K562 (cell line): Measurements from ENCODE around the gene LRRC26. TPM values are rescaled to one million over a fixed set of nuclear protein-coding genes. Genes with fewer than 3 reads are reported as not detected.

Experiments used
- CTBP1 ChIP-seq: fragments of 450-650 bp; IDR thresholded peaks from 2 replicates; pipeline ENCODE4 v1.6.1; 2016; ENCODE audit warnings: borderline replicate concordance
- CXXC5 ChIP-seq: fragments of 250-450 bp; sonication (Bioruptor Pico); IDR thresholded peaks from 2 replicates; pipeline ENCODE4 v1.8.0; 2022; ENCODE audit warnings: inconsistent platforms, mild to moderate bottlenecking, moderate library complexity
- ELK1 ChIP-seq: sonication (generic); formaldehyde crosslinking; IDR thresholded peaks from 2 replicates; pipeline ENCODE4 v1.8.1; 2022; ENCODE audit warnings: missing genetic modification reagents
- ETV6 ChIP-seq, 3 experiments: fragments of 150-350 bp in 1 of 3; sonication (generic) in 1 of 3; formaldehyde crosslinking in 1 of 3; IDR thresholded peaks; 2 replicates each; pipeline versions ENCODE4 v1.6.1 to v1.8.0; 2014 to 2022; ENCODE audit warnings: borderline replicate concordance in 2 of 3, low read depth in 2 of 3, antibody characterized with exemption in 1 of 3, low read length in 1 of 3, mild to moderate bottlenecking in 1 of 3, missing genetic modification reagents in 1 of 3
- FOXK1 ChIP-seq: sonication (generic); formaldehyde crosslinking; IDR thresholded peaks from 2 replicates; pipeline ENCODE4 v1.8.0; 2022; ENCODE audit warnings: missing genetic modification reagents, mild to moderate bottlenecking, borderline replicate concordance
- GABPA ChIP-seq: fragments of 200-800 bp; sonication (Bioruptor generic); conservative IDR thresholded peaks from 2 replicates; pipeline ENCODE4 v1.6.1; 2016; ENCODE audit warnings: low read depth, missing genetic modification characterization, missing compliant biosample characterization
- HIVEP1 ChIP-seq: fragments of 250-450 bp; sonication (Bioruptor Pico); IDR thresholded peaks from 2 replicates; pipeline ENCODE4 v1.4.0; 2020; ENCODE audit warnings: mild to moderate bottlenecking
- MLLT1 ChIP-seq, 2 experiments: fragments of 450-650 bp; IDR thresholded peaks; 2 replicates each; pipeline ENCODE4 v1.6.1; 2016
- MYBL2 ChIP-seq, 2 experiments: fragments of 450-650 bp in 1 of 2; sonication (generic) in 1 of 2; formaldehyde crosslinking in 1 of 2; IDR thresholded peaks; 2 replicates each; pipeline versions ENCODE4 v1.6.1 to v1.8.1; 2017 to 2022; ENCODE audit warnings: borderline replicate concordance in 1 of 2, inconsistent platforms in 1 of 2, low read depth in 1 of 2, mild to moderate bottlenecking in 1 of 2, missing genetic modification reagents in 1 of 2, moderate library complexity in 1 of 2
- PCBP1 ChIP-seq: fragments of 200-400 bp; formaldehyde crosslinking; IDR thresholded peaks from 2 replicates; pipeline ENCODE4 v1.6.1; 2018; ENCODE audit warnings: mild to moderate bottlenecking, low read depth, low read length; ENCODE audit not compliant: poor library complexity, severe bottlenecking
- PHB2 ChIP-seq: fragments of 450-650 bp; IDR thresholded peaks from 2 replicates; pipeline ENCODE4 v1.6.1; 2017; ENCODE audit warnings: low read depth
- POLR3A ChIP-seq: IDR thresholded peaks from 2 replicates; pipeline ENCODE4 v1.6.1; 2011; ENCODE audit warnings: borderline replicate concordance, mild to moderate bottlenecking, moderate library complexity; ENCODE audit not compliant: insufficient read length, insufficient read depth; ENCODE audit errors: extremely low read depth
- RBM22 ChIP-seq: fragments of 200-400 bp; formaldehyde crosslinking; IDR thresholded peaks from 2 replicates; pipeline ENCODE4 v1.6.1; 2018; ENCODE audit warnings: low read length, low read depth; ENCODE audit not compliant: poor library complexity, severe bottlenecking
- SMARCB1 ChIP-seq: IDR thresholded peaks from 2 replicates; pipeline ENCODE4 v1.6.1; 2011; ENCODE audit warnings: improper control_type of control experiment, low read depth; ENCODE audit not compliant: insufficient read length
- SRSF1 ChIP-seq: fragments of 200-400 bp; formaldehyde crosslinking; IDR thresholded peaks from 2 replicates; pipeline ENCODE4 v1.6.1; 2017; ENCODE audit warnings: mild to moderate bottlenecking, low read depth, low read length, moderate library complexity
- STAG1 ChIP-seq: sonication (generic); formaldehyde crosslinking; IDR thresholded peaks from 2 replicates; pipeline ENCODE4 v1.5.0; 2020; ENCODE audit warnings: missing genetic modification reagents, borderline replicate concordance
- TAF9B ChIP-seq: fragments of 450-650 bp; IDR thresholded peaks from 2 replicates; pipeline ENCODE4 v1.6.1; 2018; ENCODE audit warnings: mild to moderate bottlenecking; ENCODE audit not compliant: partially characterized antibody
- TCF3 ChIP-seq: sonication (generic); formaldehyde crosslinking; IDR thresholded peaks from 2 replicates; pipeline ENCODE4 v1.4.0; 2020; ENCODE audit warnings: mild to moderate bottlenecking, missing genetic modification reagents
- ZKSCAN3 ChIP-seq: fragments of 250-450 bp; sonication (Bioruptor Pico); IDR thresholded peaks from 2 replicates; pipeline ENCODE4 v1.4.0; 2020
- ZNF707 ChIP-seq: fragments of 250-450 bp; sonication (Bioruptor Pico); conservative IDR thresholded peaks from 2 replicates; pipeline ENCODE4 v1.8.0; 2022; ENCODE audit warnings: inconsistent platforms, mild to moderate bottlenecking, moderate library complexity
- ZNF77 ChIP-seq: fragments of 250-450 bp; sonication (Bioruptor Pico); IDR thresholded peaks from 2 replicates; pipeline ENCODE4 v1.5.0; 2020
- polyA plus RNA-seq, 8 experiments: library from polyadenylated mRNA; depleted of rRNA in 4 of 8; stranded (reverse) in 5 of 8; unstranded in 3 of 8; fragments of >200 nt; fragmentation: Nextera tagmentation in 2 of 8; fragmentation: Illumina TruSeq in 1 of 8; extraction: Ambion mirVana in 2 of 8; extraction: Trizol in 1 of 8; gene quantifications; 2 replicates each; pipeline versions ENCODE4 v1.2.1 to v1.2.3, GENCODE V29; 2011 to 2014; ENCODE audit warnings: inconsistent platforms in 1 of 8, missing spikeins in 1 of 8
- total RNA-seq, 7 experiments: library from RNA; depleted of rRNA in 6 of 7; stranded (reverse); fragments of >200 nt in 6 of 7; fragmentation: Illumina TruSeq in 2 of 7; extraction: Trizol in 2 of 7; gene quantifications; 2 replicates each; pipeline versions ENCODE4 v1.2.1 to v1.2.3, GENCODE V29; 2011 to 2021; ENCODE audit warnings: low replicate concordance in 1 of 7
- TF ChIP-seq, protein P1 (sequence below): fragments of 250-450 bp; sonication (Bioruptor Pico); IDR thresholded peaks from 2 replicates; pipeline ENCODE4 v1.8.0; 2022; ENCODE audit warnings: inconsistent platforms

The LRRC26 gene
- total and polyA plus RNA-seq, 9 of the 15 experiments (the other 6 are each of a cell fraction or from before 2014, with no cell fraction given), result not detected

DNA sequence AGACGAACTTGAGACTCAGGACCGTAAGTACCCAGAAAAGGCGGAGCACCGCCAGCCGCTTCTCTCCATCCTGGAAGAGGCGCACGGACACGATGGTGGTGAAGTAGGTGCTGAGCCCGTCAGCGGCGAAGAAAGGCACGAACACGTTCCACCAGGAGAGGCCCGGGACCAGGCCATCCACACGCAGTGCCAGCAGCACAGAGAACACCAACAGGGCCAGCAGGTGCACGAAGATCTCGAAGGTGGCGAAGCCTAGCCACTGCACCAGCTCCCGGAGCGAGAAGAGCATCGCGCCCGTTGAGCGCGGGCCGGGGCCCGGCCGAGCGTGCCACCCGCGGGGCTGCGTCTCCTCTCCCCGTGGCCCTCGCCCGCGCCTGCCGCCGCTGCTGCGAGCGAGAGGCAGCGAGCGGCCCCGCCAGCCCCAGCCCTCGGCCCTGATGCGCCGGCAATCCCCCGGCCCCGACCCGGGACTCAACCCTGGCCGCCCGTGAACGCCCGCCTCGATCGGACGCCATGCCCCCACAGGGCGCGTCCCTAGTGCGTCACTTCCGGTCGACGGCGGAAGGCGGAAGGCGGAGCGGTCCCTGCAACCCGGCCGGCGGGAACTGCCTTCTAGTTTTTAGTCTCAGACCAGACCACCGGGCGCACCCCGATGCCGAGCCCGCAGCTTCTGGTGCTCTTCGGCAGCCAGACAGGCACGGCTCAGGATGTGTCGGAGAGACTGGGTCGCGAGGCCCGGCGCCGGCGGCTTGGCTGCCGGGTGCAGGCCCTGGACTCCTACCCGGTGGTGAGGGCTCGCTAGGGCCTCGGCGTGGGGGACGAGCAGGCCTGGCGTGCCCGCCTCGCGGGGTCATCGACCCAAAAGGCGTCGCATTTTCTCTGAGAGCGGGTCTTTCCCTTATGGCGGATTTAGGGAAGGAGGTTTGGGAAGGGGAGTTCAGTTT lies 35.5 kb upstream of the LRRC26 start, which contains the start of the genes NDOR1 and TMEM203 (continued):
- peak; percentile 79 for TF ChIP-seq PCBP1
- no peak for TF ChIP-seq TCF3 (CRISPR knock-in tag)
- TF ChIP-seq POLR3A, result no peak
- no peak for TF ChIP-seq PHB2
- TF ChIP-seq ZNF707 (CRISPR knock-in tag), result no peak
- TF ChIP-seq MYBL2 (IDR thresholded peaks at IDR 0.05; ENCODE audit: low read depth), result no peak
- TF ChIP-seq MYBL2 (CRISPR knock-in tag; IDR thresholded peaks at IDR 0.05; ENCODE audit: borderline replicate concordance), result no peak
- 0 out of 4 replicates have a peak, but pooled peaks of 1 of the 2 experiments have one; percentile 34 for TF ChIP-seq MLLT1 (IDR thresholded peaks at IDR 0.05)
- no peak for TF ChIP-seq ETV6 (IDR thresholded peaks at IDR 0.05; ENCODE audit: borderline replicate concordance in 1 of 2, low read depth in 2 of 2, low read length in 1 of 2)
- TF ChIP-seq ETV6 (CRISPR knock-in tag; IDR thresholded peaks at IDR 0.05; ENCODE audit: borderline replicate concordance), result no peak
- TF ChIP-seq GABPA (tag), result peak; percentile 99
- no peak for TF ChIP-seq SRSF1
- TF ChIP-seq RBM22, result no peak
- TF ChIP-seq CXXC5 (CRISPR knock-in tag), result peak; percentile 82
- TF ChIP-seq STAG1 (CRISPR knock-in tag), result 0 out of 2 replicates have a peak, but pooled peaks have one; percentile 11
- TF ChIP-seq ZNF77 (CRISPR knock-in tag), result no peak
- peak; percentile 62 for TF ChIP-seq CTBP1
- no peak for TF ChIP-seq ELK1
- TF ChIP-seq TAF9B, result no peak
- TF ChIP-seq FOXK1 (CRISPR knock-in tag), result 0 out of 2 replicates have a peak, but pooled peaks have one; percentile 64
- TF ChIP-seq ZKSCAN3, result no peak
- TF ChIP-seq SMARCB1, result no peak
- TF ChIP-seq HIVEP1 (CRISPR knock-in tag), result no peak
- TF ChIP-seq, protein P1, sequence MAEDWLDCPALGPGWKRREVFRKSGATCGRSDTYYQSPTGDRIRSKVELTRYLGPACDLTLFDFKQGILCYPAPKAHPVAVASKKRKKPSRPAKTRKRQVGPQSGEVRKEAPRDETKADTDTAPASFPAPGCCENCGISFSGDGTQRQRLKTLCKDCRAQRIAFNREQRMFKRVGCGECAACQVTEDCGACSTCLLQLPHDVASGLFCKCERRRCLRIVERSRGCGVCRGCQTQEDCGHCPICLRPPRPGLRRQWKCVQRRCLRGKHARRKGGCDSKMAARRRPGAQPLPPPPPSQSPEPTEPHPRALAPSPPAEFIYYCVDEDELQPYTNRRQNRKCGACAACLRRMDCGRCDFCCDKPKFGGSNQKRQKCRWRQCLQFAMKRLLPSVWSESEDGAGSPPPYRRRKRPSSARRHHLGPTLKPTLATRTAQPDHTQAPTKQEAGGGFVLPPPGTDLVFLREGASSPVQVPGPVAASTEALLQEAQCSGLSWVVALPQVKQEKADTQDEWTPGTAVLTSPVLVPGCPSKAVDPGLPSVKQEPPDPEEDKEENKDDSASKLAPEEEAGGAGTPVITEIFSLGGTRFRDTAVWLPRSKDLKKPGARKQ (CRISPR knock-in tag), result no peak
